Esophagus muscularis mucosa (tissue), 4 donors: ENCODE measurements around the gene SGSH. TPM values are rescaled to one million over a fixed set of nuclear protein-coding genes. Genes with fewer than 3 reads are reported as not detected.

ENCODE experiments used
- DNase-seq: peaks from one replicate; pipeline ENCODE4 v3.0.0-alpha.2; 2017; ENCODE audit errors: extremely low spot score
- H3K27ac ChIP-seq, 4 donors: fragments of 200-600 bp; sonication (generic); replicated peaks in 1 of 4; 1 replicate in 3 of 4; 2 replicates in 1 of 4; pipeline ENCODE4 v1.5.1; 2016 to 2019; ENCODE audit warnings: mild to moderate bottlenecking in 1 of 4
- H3K27me3 ChIP-seq, 4 donors: fragments of 200-600 bp; sonication (generic); one replicate each; pipeline versions ENCODE4 v1.5.1 to v1.6.0; 2016 to 2019
- H3K36me3 ChIP-seq, 4 donors: fragments of 200-600 bp; sonication (generic); one replicate each; pipeline ENCODE4 v1.5.1; 2016 to 2019
- H3K4me1 ChIP-seq, 4 donors: fragments of 200-600 bp; sonication (generic); one replicate each; pipeline ENCODE4 v1.5.1; 2016 to 2019
- H3K4me3 ChIP-seq, 4 donors: fragments of 200-600 bp; sonication (generic); 1 replicate in 2 of 4; 2 replicates in 2 of 4; pipeline ENCODE4 v1.5.1; 2016 to 2019; ENCODE audit warnings: mild to moderate bottlenecking in 4 of 4, moderate library complexity in 1 of 4
- H3K9me3 ChIP-seq, 4 donors: fragments of 200-600 bp; sonication (generic); 1 replicate in 3 of 4; 2 replicates in 1 of 4; pipeline ENCODE4 v1.5.1; 2016 to 2019
- EP300 ChIP-seq: sonication (generic); formaldehyde crosslinking; IDR thresholded peaks from one replicate; pipeline ENCODE4 v1.6.1; 2017; ENCODE audit warnings: antibody characterized with exemption
- POLR2A ChIP-seq: fragments of 450-650 bp; IDR thresholded peaks from one replicate; pipeline ENCODE4 v1.6.1; 2017; ENCODE audit warnings: antibody characterized with exemption, moderate library complexity, mild to moderate bottlenecking, low read depth
- POLR2AphosphoS5 ChIP-seq, 2 donors: sonication (generic); formaldehyde crosslinking; IDR thresholded peaks; one replicate each; pipeline ENCODE4 v1.6.1; 2017; ENCODE audit warnings: antibody characterized with exemption in 2 of 2
- WGBS: methylation state at CpG from one replicate; pipeline ENCODE4 v1.1.5; 2018; 5-methylcytosine and 5-hydroxymethylcytosine counted together
- intact Hi-C: fragments of 100-400 bp; cut with DNase I; formaldehyde crosslinking; loops from one replicate; pipeline ENCODE4 v1.15.1; 2023
- total RNA-seq, 4 donors: library from RNA; depleted of rRNA; stranded (reverse); fragments of >200 nt; gene quantifications; one replicate each; pipeline versions ENCODE4 v1.1.0 to v1.2.1, GENCODE V29; 2016
- TF ChIP-seq, protein P1 (sequence below), 3 experiments: fragments of 200-600 bp in 2 of 3; fragments of 450-650 bp in 1 of 3; sonication (generic) in 2 of 3; IDR thresholded peaks; one replicate each; pipeline ENCODE4 v1.5.1; 2017 to 2019; ENCODE audit warnings: antibody characterized with exemption in 3 of 3, mild to moderate bottlenecking in 2 of 3, moderate library complexity in 1 of 3

Gene SGSH
- total RNA-seq, 4 donors from 2014 or later: 12.9 to 24.4 (median 21.3) TPM

DNA sequence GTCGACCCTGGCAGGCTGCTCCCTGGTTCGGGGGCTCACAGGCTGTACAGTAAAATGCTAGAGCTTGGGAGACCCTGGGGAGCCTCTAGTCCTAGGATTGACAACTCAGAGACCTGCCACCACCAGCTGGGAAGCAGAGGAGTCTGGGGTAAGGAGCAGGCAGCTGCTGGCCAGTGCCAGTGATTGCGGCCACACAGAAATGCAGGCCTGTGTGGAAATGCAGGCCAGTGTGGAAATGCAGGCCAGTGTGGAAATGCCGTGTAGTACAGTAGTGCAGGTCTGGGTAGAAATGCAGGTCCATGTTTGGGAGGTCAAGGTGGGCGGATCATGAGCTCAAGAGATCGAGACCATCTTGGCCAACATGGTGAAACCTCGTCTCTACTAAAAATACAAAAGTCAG lies 23.5 kb downstream of the SGSH start:
- peaks cover 0 to 12% (median 5%) of the 10 kb centered on the region in 4 donors for H3K4me1 ChIP-seq
- no peak for DNase-seq
- H3K4me3 ChIP-seq: no peak overlapping the region
- H3K9me3 ChIP-seq: no peaks in the 10 kb centered on the region
- H3K27ac ChIP-seq: no peak overlapping the region
- TF ChIP-seq, protein P1, sequence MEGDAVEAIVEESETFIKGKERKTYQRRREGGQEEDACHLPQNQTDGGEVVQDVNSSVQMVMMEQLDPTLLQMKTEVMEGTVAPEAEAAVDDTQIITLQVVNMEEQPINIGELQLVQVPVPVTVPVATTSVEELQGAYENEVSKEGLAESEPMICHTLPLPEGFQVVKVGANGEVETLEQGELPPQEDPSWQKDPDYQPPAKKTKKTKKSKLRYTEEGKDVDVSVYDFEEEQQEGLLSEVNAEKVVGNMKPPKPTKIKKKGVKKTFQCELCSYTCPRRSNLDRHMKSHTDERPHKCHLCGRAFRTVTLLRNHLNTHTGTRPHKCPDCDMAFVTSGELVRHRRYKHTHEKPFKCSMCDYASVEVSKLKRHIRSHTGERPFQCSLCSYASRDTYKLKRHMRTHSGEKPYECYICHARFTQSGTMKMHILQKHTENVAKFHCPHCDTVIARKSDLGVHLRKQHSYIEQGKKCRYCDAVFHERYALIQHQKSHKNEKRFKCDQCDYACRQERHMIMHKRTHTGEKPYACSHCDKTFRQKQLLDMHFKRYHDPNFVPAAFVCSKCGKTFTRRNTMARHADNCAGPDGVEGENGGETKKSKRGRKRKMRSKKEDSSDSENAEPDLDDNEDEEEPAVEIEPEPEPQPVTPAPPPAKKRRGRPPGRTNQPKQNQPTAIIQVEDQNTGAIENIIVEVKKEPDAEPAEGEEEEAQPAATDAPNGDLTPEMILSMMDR (IDR thresholded peaks at IDR 0.05): no peak
- TF ChIP-seq EP300 (no peak), POLR2A (no peak), POLR2AphosphoS5 (IDR thresholded peaks at IDR 0.05) (no peak)
- no peaks in the 10 kb centered on the region for H3K36me3 ChIP-seq
- peaks cover 0 to 53% (median 2%) of the 10 kb centered on the region in 4 donors for H3K27me3 ChIP-seq
- intact Hi-C loops: no loop called here
- WGBS: 92% methylated on average over 5 of the region's 7 CpGs

DNA sequence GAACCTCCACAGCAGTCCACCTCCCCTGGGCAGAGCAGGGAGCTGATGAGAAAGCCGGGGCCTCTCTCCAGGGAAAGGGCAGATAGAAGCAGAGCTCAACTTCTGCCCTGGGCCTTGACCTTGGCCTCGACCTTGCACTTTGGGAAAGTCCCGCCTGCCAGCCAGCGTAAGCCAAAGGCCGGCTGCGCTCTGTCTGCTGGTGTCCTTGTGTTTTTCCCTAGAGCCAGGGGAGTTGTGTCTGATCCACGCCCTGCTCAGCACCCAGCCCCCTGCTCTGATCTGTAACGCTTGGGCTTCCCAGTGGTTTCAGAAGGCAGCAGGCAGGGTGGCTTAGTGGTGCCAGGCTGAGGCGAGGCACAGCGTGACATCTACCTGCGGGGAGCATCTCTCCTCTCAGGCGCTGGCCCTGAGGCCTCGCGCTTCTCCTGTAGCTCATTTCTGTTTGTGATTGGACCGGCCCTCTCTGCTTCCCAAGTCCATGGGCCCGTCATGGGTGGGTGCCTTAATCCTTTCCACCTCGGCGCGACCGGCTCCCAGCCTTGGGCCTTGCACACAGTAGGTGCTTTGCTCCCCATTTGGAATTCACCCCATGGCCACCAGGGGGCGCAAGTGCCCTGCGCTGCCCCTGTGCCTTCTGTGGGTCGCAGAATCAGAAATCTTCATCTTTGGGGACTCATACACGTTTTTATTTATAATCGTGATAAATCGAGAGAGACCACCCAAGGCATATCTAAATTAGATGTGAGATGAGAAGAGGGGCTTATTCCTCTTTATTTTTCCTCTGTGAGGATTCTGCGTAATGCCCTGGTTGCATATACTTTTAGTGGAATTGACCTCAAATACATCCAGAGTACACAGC lies 24.2 kb downstream of the SGSH start:
- DNase-seq: no peak
- peaks cover 0 to 58% (median 2%) of the 10 kb centered on the region in 4 donors for H3K27me3 ChIP-seq
- no peaks in the 10 kb centered on the region for H3K9me3 ChIP-seq
- H3K4me1 ChIP-seq: peaks cover 0 to 17% (median 10%) of the 10 kb centered on the region in 4 donors
- 61% methylated on average over 22 of the region's 27 CpGs for WGBS
- no peak overlapping the region for H3K27ac ChIP-seq
- no peaks in the 10 kb centered on the region for H3K36me3 ChIP-seq
- H3K4me3 ChIP-seq: no peak overlapping the region
- TF ChIP-seq EP300: no peak
- TF ChIP-seq, protein P1 (IDR thresholded peaks at IDR 0.05): peak; percentile 70 to 81 (median 80)
- intact Hi-C loops: no loop called here

DNA sequence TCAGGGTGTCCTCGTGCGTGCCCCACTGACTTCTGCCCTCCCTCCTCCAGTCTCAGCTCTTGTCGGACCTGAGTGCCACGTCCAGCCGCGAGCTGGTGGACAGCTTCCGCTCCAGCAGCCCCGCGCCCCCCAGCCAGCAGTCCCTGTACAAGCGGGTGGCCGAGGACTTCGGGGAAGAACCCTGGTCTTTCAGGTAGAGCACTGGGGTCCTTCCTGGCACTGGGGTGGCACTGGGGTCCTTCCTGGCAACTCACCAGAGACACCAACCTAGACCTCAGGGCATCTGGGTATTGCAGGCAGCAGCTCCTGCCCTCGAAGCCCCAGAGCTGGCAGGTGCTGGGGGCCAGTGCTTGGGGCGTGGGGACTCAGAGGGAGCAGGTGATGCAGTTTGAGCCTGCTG lies 25.0 kb downstream of the SGSH start:
- DNase-seq: no peak
- TF ChIP-seq POLR2A: no peak
- no peak for TF ChIP-seq EP300
- TF ChIP-seq POLR2AphosphoS5 (IDR thresholded peaks at IDR 0.05): no peak
- TF ChIP-seq, protein P1 (IDR thresholded peaks at IDR 0.05): no peak
- peaks cover 0 to 17% (median 10%) of the 10 kb centered on the region in 4 donors for H3K4me1 ChIP-seq
- H3K9me3 ChIP-seq: no peaks in the 10 kb centered on the region
- no peak overlapping the region for H3K4me3 ChIP-seq
- 93% methylated on average over 13 of the region's 14 CpGs for WGBS
- H3K36me3 ChIP-seq: no peaks in the 10 kb centered on the region
- peaks cover 0 to 58% (median 2%) of the 10 kb centered on the region in 4 donors for H3K27me3 ChIP-seq
- intact Hi-C loops: no loop called here
- no peak overlapping the region for H3K27ac ChIP-seq

DNA sequence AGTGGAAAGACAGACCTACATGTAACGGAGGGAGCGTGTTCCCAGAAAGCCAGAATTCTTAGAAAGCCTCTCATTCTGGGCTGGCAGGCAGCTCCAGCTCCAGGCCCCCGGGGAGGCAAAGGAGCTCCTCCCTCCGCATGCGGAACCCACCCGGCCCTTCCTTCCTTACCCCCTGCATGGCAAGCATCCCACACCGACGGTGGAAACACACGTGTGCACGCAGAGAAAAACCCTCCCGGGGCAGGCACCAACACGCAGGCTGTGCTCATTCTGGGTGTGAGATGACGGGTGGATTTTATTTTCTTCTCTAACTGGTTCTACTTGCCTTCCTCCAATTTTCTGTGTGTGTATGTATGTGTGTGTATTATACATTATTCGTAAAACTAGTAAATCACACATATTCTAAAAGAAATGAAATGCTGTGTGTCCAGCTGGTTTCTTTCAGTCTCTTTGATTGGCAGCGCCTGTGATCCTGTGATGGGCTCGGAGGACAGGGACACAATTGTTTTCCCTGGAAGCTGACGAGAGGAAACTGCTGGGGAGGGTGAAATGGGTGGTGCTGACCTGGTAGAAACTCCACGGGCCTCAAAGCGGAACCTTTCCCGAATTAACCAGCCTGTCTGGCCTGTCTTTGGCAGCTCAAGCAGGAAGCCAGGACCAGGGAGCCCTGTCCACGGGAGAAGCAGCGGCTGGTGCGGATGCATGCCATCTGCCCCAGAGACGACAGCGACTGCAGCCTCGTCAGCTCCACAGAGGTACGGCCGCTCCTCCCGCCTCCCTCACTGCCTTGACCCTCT lies 28.1 kb downstream of the SGSH start:
- peak overlapping the region in 2 of 4 donors; percentile 12 to 15 for H3K4me3 ChIP-seq
- WGBS: 62% methylated on average over 28 of the region's 29 CpGs

More for the DNA sequence above, 28.1 kb downstream of the SGSH start:
- Histone ChIP-seq H3K27ac (peak overlapping the region in 1 of 4 donors; percentile 4), H3K9me3 (no peaks in the 10 kb centered on the region), H3K36me3 (no peaks in the 10 kb centered on the region), H3K27me3 (peaks cover 0 to 49% (median 2%) of the 10 kb centered on the region in 4 donors), H3K4me1 (peaks cover 7 to 29% (median 22%) of the 10 kb centered on the region in 4 donors)
- no peak for TF ChIP-seq EP300
- TF ChIP-seq POLR2A: no peak
- TF ChIP-seq POLR2AphosphoS5 (IDR thresholded peaks at IDR 0.05): no peak
- TF ChIP-seq, protein P1 (IDR thresholded peaks at IDR 0.05): no peak
- DNase-seq: no peak
- intact Hi-C loops: no loop called here
